GM18951 (cell line): Measurements from ENCODE around the gene G6PC1.
"Not testable (repeated sequence)": the region's sequence is repeated elsewhere in the genome, so short reads cannot be mapped to it uniquely, and the experiment has no call there.

ENCODE experiments used
- POLR2A ChIP-seq: IDR thresholded peaks from 4 replicates; pipeline ENCODE4 v1.6.1; 2011; ENCODE audit warnings: mild to moderate bottlenecking; ENCODE audit not compliant: insufficient read length, insufficient read depth; ENCODE audit errors: extremely low read depth
- in situ Hi-C: fragments of 300-500 bp; cut with MboI; formaldehyde crosslinking; loops from one replicate; pipeline ENCODE4 v1.12.0; 2022; ENCODE audit warnings: low sequenced_read_pairs, mixed read lengths, inconsistent platforms; ENCODE audit not compliant: unreplicated experiment

G6PC1 gene

GRCh38 chr17:42922294-42922693 is 21.7 kb downstream of the G6PC1 start:
- in situ Hi-C loops = no loop called here
- no peak for TF ChIP-seq POLR2A

- in situ Hi-C loops = not testable (repeated sequence)
These were observed 22.9 kb downstream of the G6PC1 start for GRCh38 chr17:42923472-42923871.

GRCh38 chr17:42924891-42925290 is 24.3 kb downstream of the G6PC1 start:
- TF ChIP-seq POLR2A = no peak
- in situ Hi-C loops = no loop called here

- in situ Hi-C loops = no loop called here
- no peak for TF ChIP-seq POLR2A
These were observed 28.3 kb downstream of the G6PC1 start for GRCh38 chr17:42928714-42929496.

GRCh38 chr17:42929497-42929844 is 28.9 kb downstream of the G6PC1 start:
- in situ Hi-C loops = no loop called here
- no peak for TF ChIP-seq POLR2A

GRCh38 chr17:42937712-42938596 is 37.4 kb downstream of the G6PC1 start:
- TF ChIP-seq POLR2A = no peak
- in situ Hi-C loops = no loop called here

- TF ChIP-seq POLR2A = no peak
- in situ Hi-C loops = no loop called here
These were observed 43.6 kb downstream of the G6PC1 start for GRCh38 chr17:42944211-42944610.

- in situ Hi-C loops = no loop called here
- no peak for TF ChIP-seq POLR2A
These were observed 46.2 kb downstream of the G6PC1 start for GRCh38 chr17:42946812-42947211.

GRCh38 chr17:42950044-42950783 is 49.6 kb downstream of the G6PC1 start:
- no peak for TF ChIP-seq POLR2A
- in situ Hi-C loops = no loop called here
